VCaP (cell line): ENCODE results near the gene HSPG2.

Experiments
- H3K27ac ChIP-seq: fragments of 450-650 bp; 2 replicates; pipeline ENCODE4 v1.5.1; 2017
- CTCF ChIP-seq: fragments of 450-650 bp; conservative IDR thresholded peaks from 2 replicates; pipeline ENCODE4 v1.5.1; 2017; ENCODE audit warnings: mild to moderate bottlenecking, moderate library complexity

Gene HSPG2

GRCh38 chr1:21782868-21783678 lies 154.0 kb downstream of the HSPG2 start, which contains the start of gene USP48:
Gene USP48 (minus strand): TSS chr1:21783149. CDS start chr1:21782957, 192 bp downstream.
- TF ChIP-seq CTCF = no peak
- H3K27ac ChIP-seq = peak within 1 kb of the TSS; percentile 98

- H3K27ac ChIP-seq = peak overlapping the region; percentile 98
- TF ChIP-seq CTCF = peak; percentile 44
Measured at GRCh38 chr1:21782349-21782867, 154.7 kb downstream of the HSPG2 start.

- no peak for TF ChIP-seq CTCF
- H3K27ac ChIP-seq = peak overlapping the region; percentile 98
Measured at GRCh38 chr1:21781815-21782348, 155.2 kb downstream of the HSPG2 start.

- 0 out of 2 replicates have a peak overlapping the region, but pooled peaks have one; percentile 98 for H3K27ac ChIP-seq
Measured at GRCh38 chr1:21779613-21780521, 157.2 kb downstream of the HSPG2 start.

GRCh38 chr1:21778405-21778727 lies 158.7 kb downstream of the HSPG2 start:
- TF ChIP-seq CTCF = no peak

More at GRCh38 chr1:21779613-21780521, 157.2 kb downstream of the HSPG2 start:
- TF ChIP-seq CTCF = no peak

GRCh38 chr1:21776925-21777324 lies 160.2 kb downstream of the HSPG2 start:
- peak overlapping the region; percentile 39; the same call in 1 of the 2 replicates for H3K27ac ChIP-seq

More at GRCh38 chr1:21778405-21778727, 158.7 kb downstream of the HSPG2 start:
- H3K27ac ChIP-seq = no peak overlapping the region

- H3K27ac ChIP-seq = peak overlapping the region; percentile 39
- no peak for TF ChIP-seq CTCF
Measured at GRCh38 chr1:21775985-21776562, 161.0 kb downstream of the HSPG2 start.
